ENCODE measurements around the gene HNRNPM.

GRCh38 chr19:8515317-8515716 is 70.5 kb downstream of the HNRNPM start:
- TF ChIP-seq CTCF (IDR thresholded peaks at IDR 0.05; ENCODE audit: low read depth, low read length), result no peak
- TF ChIP-seq EZH2phosphoT487 (IDR thresholded peaks at IDR 0.05; ENCODE audit: low read depth), result no peak
